HG02943 (cell line): ENCODE measurements around the gene MORN2.
A peak's percentile ranks its signal among the peaks of the same experiment; 100 is the strongest.

Experiments used
- ATAC-seq: cut with Tn5 transposase; IDR thresholded peaks from one replicate; pipeline ENCODE4 v1.9.1; 2021; ENCODE audit warnings: mild to moderate bottlenecking, low read depth, moderate library complexity; ENCODE audit not compliant: unreplicated experiment

MORN2 gene

DNA sequence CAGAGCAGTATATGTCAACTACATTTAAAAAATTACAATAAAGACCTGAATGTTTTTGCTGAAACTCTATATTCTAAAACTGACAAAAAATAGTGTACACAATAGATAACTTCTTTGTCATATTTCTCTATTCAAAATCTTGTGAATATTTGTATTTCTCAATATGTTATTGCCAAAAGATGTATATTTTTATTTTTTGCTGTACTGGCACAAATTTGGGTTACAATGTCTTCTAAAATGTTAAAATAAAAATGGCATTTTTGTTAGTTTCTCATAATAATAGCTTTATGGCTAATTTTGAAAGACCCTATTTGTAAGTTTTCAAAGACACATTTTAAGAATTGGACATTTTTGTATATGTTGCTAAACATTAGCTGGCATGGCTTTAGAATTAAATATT, 13.3 kb downstream of the MORN2 start:
- ATAC-seq = no peak

DNA sequence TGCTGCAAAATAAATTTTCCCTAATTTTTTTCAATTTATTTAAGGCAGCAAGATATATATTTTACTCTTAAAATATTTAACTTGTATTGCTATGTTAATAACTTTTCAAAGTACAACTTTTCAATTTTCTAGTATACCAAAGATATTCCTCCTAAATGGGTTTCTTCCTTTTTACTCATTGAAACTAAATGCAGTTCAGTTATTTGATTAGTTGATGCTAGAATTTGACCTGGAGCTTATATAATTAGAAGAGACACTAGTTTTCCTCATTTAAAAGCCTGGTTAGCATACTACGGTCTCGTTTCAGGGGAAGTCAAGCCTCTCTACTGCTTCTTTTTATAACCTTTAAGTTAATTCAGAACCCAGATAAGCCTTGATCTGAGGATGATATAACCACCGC, 13.8 kb downstream of the MORN2 start, which contains the start of gene ARHGEF33:
Gene ARHGEF33, plus strand, starts transcription at position 301 of the 400 bp plus-strand sequence. CDS start 29,573 bp downstream, outside the sequence.
- ATAC-seq = no peak

- ATAC-seq = no peak
Measured at GRCh38 chr2:38892819-38893218, 17.0 kb downstream of the MORN2 start.

GRCh38 chr2:38898256-38898655, 22.5 kb downstream of the MORN2 start:
- ATAC-seq = no peak

- ATAC-seq = no peak
Measured at GRCh38 chr2:38900726-38901125, 24.9 kb downstream of the MORN2 start.

- ATAC-seq = no peak
Measured at GRCh38 chr2:38905251-38905650, 29.5 kb downstream of the MORN2 start.

GRCh38 chr2:38907242-38907641, 31.5 kb downstream of the MORN2 start:
- no peak for ATAC-seq

GRCh38 chr2:38907743-38908562, 32.2 kb downstream of the MORN2 start:
- ATAC-seq = peak; percentile 73

GRCh38 chr2:38909872-38910271, 34.1 kb downstream of the MORN2 start:
- ATAC-seq = no peak

- no peak for ATAC-seq
Measured at GRCh38 chr2:38911191-38911590, 35.4 kb downstream of the MORN2 start.

DNA sequence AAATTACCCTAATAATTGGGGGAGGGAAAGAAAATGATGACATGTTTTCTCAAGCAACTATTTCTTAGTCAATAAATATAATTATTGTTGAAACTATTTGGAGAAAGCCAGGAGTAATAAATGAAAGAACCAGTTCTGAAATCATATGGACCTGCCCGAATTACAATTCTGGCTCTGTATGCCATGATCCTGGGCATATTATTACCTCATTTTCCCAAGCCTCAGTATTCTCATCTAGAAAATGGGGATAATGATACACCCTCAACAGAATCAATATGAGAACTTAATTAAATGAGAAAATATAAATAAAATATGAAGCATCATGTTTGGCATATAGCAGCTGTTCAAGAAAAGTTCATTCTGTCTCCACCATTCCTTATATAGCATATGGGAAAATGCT, 36.8 kb downstream of the MORN2 start:
- no peak for ATAC-seq

GRCh38 chr2:38922389-38922788, 46.6 kb downstream of the MORN2 start:
- ATAC-seq = no peak

DNA sequence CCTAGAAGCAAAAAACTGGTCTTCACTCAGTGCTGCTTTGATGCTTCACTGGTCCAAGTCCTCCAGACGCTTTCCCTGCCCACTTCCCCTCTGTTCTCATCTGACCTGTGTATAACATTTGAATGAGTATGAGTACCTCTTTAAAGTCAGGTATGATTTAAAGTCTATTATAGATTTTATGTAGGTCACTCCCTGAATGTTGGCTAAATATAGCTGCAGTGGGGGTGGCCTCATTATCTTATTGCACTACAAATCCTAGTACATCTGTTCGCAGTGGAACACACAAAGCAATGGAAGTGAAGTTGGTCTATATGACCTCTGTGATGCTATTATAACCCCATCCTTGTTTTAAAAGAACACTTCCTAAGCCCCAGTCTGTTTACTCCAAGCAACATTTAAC, 47.1 kb downstream of the MORN2 start:
- no peak for ATAC-seq

DNA sequence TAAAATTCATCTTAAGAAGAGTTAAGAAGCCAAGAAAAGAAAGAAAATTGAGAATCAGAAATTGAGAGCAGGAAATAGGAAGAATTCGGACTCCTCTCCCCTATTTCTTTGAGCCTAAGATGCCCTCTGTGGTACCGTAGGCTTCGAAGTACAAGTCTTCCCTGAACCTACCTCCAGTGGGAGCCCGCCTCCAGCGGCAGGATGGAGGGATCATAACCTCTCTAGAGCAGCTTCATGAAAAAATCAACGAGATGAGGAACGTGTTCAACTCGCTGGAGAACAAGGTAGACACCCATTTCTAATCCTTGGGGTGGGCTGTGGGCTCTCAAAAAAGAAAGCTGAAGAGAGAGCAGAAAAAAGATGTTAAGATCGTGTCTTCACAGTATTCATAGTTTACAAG, 50.2 kb downstream of the MORN2 start:
- no peak for ATAC-seq

DNA sequence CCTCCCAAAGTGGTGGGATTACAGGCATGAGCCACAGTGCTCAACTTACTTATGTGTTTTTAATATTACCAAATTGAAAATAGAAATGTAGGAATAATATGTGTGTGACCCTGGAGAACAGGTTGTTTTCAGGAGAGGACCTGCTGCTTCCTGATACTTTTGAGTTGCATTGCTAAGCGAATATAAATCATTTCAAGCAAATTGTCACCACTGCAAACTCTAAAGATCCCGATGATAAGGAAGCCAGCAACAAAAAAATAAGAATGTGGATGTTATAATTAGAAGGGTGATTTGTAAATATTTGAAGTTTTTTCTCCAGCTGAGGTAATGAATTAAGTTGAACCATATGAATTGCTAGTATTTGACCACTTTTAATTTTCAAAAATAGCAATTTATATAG, 54.8 kb downstream of the MORN2 start:
- ATAC-seq = no peak
